ENCODE measurements around the gene CAMK2A. TPM values are rescaled to one million over a fixed set of nuclear protein-coding genes. Genes with fewer than 3 reads are reported as not detected.

The CAMK2A gene
- total and polyA plus RNA-seq, 2 of the 4 experiments (the other 2 are of a cell fraction) = 0.18 to 0.19 TPM

- TF ChIP-seq CEBPB (IDR thresholded peaks at IDR 0.05; ENCODE audit: low read depth, low read length) = no peak
- no peak for TF ChIP-seq POLR2A (IDR thresholded peaks at IDR 0.05; ENCODE audit: low read depth, low read length)
- TF ChIP-seq MAZ (IDR thresholded peaks at IDR 0.05; ENCODE audit: borderline replicate concordance, low read depth, low read length) = no peak
- no peak for TF ChIP-seq RCOR1 (IDR thresholded peaks at IDR 0.05; ENCODE audit: insufficient replicate concordance, low read length)
- TF ChIP-seq MXI1 (IDR thresholded peaks at IDR 0.05; ENCODE audit: borderline replicate concordance, low read depth, low read length) = no peak
These were observed 72.5 kb downstream of the CAMK2A start (continued) for GRCh38 chr5:150217038-150217437.

Data from IMR-90 (cell line).